Peyer's patch (tissue), 4 donors: ENCODE measurements around the gene SS18. TPM values are rescaled to one million over a fixed set of nuclear protein-coding genes. Genes with fewer than 3 reads are reported as not detected.

ENCODE experiments used
- DNase-seq, 3 donors: peaks; one replicate each; pipeline ENCODE4 v3.0.0-alpha.2; 2017 to 2019
- H3K27ac ChIP-seq, 4 donors: fragments of 200-600 bp; sonication (generic); one replicate each; pipeline ENCODE4 v1.5.1; 2016 to 2019
- H3K27me3 ChIP-seq, 2 donors: fragments of 200-600 bp; sonication (generic); one replicate each; pipeline ENCODE4 v1.5.1; 2019
- H3K36me3 ChIP-seq, 3 donors: fragments of 200-600 bp; sonication (generic); one replicate each; pipeline ENCODE4 v1.5.1; 2016 to 2019
- H3K4me1 ChIP-seq, 4 donors: fragments of 200-600 bp; sonication (generic); one replicate each; pipeline ENCODE4 v1.5.1; 2016 to 2019
- H3K4me3 ChIP-seq, 4 donors: fragments of 200-600 bp; sonication (generic); 1 replicate in 3 of 4; 2 replicates in 1 of 4; pipeline ENCODE4 v1.5.1; 2016 to 2019; ENCODE audit warnings: mild to moderate bottlenecking in 1 of 4
- H3K9me3 ChIP-seq, 4 donors: fragments of 200-600 bp; sonication (generic); one replicate each; pipeline ENCODE4 v1.5.1; 2016 to 2019; ENCODE audit warnings: mild to moderate bottlenecking in 1 of 4
- CTCF ChIP-seq, 6 experiments: fragments of 450-650 bp in 4 of 6; fragments of 200-600 bp in 2 of 6; sonication (generic) in 1 of 6; IDR thresholded peaks; one replicate each; pipeline ENCODE4 v1.5.1; 2017 to 2019; ENCODE audit warnings: antibody characterized with exemption in 6 of 6, mild to moderate bottlenecking in 3 of 6, moderate library complexity in 1 of 6
- POLR2A ChIP-seq, 2 donors: fragments of 450-650 bp; IDR thresholded peaks; one replicate each; pipeline ENCODE4 v1.5.1; 2017; ENCODE audit warnings: antibody characterized with exemption in 2 of 2, mild to moderate bottlenecking in 2 of 2, moderate library complexity in 2 of 2
- total RNA-seq, 4 donors: library from RNA; depleted of rRNA; stranded (reverse); fragments of >200 nt; gene quantifications; one replicate each; pipeline ENCODE4 v1.1.0, GENCODE V29; 2016

Gene SS18
- total RNA-seq, 4 donors from 2014 or later = 81.8 to 135 (median 93.7) TPM

GRCh38 chr18:26057344-26057773 is 33.1 kb downstream of the SS18 start:
- Histone ChIP-seq H3K36me3 (peaks cover 0 to 43% (median 0%) of the 10 kb centered on the region in 3 donors), H3K4me3 (no peak overlapping the region), H3K4me1 (no peaks in the 10 kb centered on the region), H3K9me3 (no peaks in the 10 kb centered on the region), H3K27me3 (no peaks in the 10 kb centered on the region), H3K27ac (no peak overlapping the region)
- no peak for DNase-seq
- TF ChIP-seq POLR2A (IDR thresholded peaks at IDR 0.05) (no peak), CTCF (IDR thresholded peaks at IDR 0.05) (no peak)

GRCh38 chr18:26056291-26056690 is 34.1 kb downstream of the SS18 start:
- Histone ChIP-seq H3K36me3 (peaks cover 0 to 51% (median 0%) of the 10 kb centered on the region in 3 donors), H3K27me3 (no peaks in the 10 kb centered on the region), H3K4me3 (no peak overlapping the region), H3K9me3 (no peaks in the 10 kb centered on the region), H3K27ac (no peak overlapping the region), H3K4me1 (no peaks in the 10 kb centered on the region)
- DNase-seq = no peak
- TF ChIP-seq CTCF (IDR thresholded peaks at IDR 0.05) (no peak), POLR2A (IDR thresholded peaks at IDR 0.05) (no peak)

GRCh38 chr18:26052505-26052904 is 37.9 kb downstream of the SS18 start:
- peaks cover 0 to 48% (median 0%) of the 10 kb centered on the region in 3 donors for H3K36me3 ChIP-seq
- no peaks in the 10 kb centered on the region for H3K4me1 ChIP-seq
- TF ChIP-seq CTCF (IDR thresholded peaks at IDR 0.05) = no peak
- no peak for TF ChIP-seq POLR2A (IDR thresholded peaks at IDR 0.05)
- H3K27me3 ChIP-seq = no peaks in the 10 kb centered on the region
- no peak for DNase-seq
- no peak overlapping the region for H3K4me3 ChIP-seq
- H3K9me3 ChIP-seq = no peaks in the 10 kb centered on the region
- H3K27ac ChIP-seq = no peak overlapping the region

GRCh38 chr18:26051843-26052242 is 38.6 kb downstream of the SS18 start:
- Histone ChIP-seq H3K4me1 (no peaks in the 10 kb centered on the region), H3K9me3 (no peaks in the 10 kb centered on the region), H3K27me3 (no peaks in the 10 kb centered on the region), H3K27ac (no peak overlapping the region), H3K36me3 (peaks cover 0 to 42% (median 0%) of the 10 kb centered on the region in 3 donors), H3K4me3 (no peak overlapping the region)
- no peak for DNase-seq
- no peak for TF ChIP-seq CTCF (IDR thresholded peaks at IDR 0.05)
- no peak for TF ChIP-seq POLR2A (IDR thresholded peaks at IDR 0.05)

GRCh38 chr18:26046419-26047077 is 43.9 kb downstream of the SS18 start:
- no peak for TF ChIP-seq POLR2A (IDR thresholded peaks at IDR 0.05)
- no peak for TF ChIP-seq CTCF (IDR thresholded peaks at IDR 0.05)
- no peaks in the 10 kb centered on the region for H3K9me3 ChIP-seq
- no peaks in the 10 kb centered on the region for H3K4me1 ChIP-seq
- no peak overlapping the region for H3K27ac ChIP-seq
- H3K4me3 ChIP-seq = no peak overlapping the region
- H3K36me3 ChIP-seq = peaks cover 0 to 13% (median 0%) of the 10 kb centered on the region in 3 donors
- no peak for DNase-seq
- no peaks in the 10 kb centered on the region for H3K27me3 ChIP-seq
